GM15510 (cell line): ENCODE results near the gene RUVBL1.

Source experiments
- POLR2A ChIP-seq: IDR thresholded peaks from 3 replicates; pipeline ENCODE4 v1.6.1; 2011; ENCODE audit warnings: borderline replicate concordance; ENCODE audit not compliant: insufficient read length; ENCODE audit errors: extremely low read depth

The RUVBL1 gene

DNA sequence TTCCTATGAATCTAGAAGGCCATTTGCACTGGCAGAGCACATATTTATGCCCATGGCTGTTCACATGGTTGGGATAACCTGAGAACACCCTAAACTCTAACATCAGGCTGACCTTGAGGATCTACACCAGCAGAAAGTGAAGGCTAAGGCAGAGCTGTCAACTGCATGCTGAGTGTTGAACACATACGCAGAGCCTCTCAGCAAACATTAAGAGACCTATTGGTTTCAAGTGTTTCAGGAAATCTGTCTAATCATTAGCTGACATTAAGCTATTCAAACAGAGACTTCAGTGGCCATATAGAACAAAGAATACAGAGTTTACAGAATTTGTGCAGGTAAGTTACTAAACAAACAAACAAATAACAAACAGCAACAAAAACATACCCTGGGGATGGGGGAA lies 87.5 kb downstream of the RUVBL1 start:
- no peak for TF ChIP-seq POLR2A

DNA sequence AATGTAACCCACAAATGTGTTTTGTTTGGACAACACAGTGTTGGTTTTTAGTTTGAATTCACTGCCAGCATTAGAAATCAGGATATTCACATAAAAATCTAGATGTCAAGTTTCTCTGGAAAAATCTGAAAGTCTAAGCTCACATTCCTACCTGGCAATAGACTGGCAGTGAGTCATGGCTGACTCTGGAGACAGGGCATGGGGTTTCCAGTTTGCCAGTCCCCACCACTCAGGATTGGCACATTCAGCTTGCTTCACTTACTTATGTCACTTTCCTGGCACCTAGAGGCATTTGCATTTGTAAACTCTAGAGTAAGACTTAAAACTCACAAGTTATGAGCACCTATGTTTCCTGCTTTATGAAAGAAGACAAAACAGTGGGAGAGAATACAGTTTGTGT lies 90.5 kb downstream of the RUVBL1 start:
- no peak for TF ChIP-seq POLR2A
